OCI-LY1 (cell line): ENCODE results near the gene PTPRE.

Experiments
- H2AFZ ChIP-seq: fragments of 200-600 bp; sonication (generic), shearing (Covaris generic); 2 replicates; pipeline ENCODE4 v1.6.0; 2014; ENCODE audit warnings: antibody characterized with exemption, mild to moderate bottlenecking, low read length
- H3F3A ChIP-seq: fragments of 200-600 bp; sonication (generic), shearing (Covaris generic); 2 replicates; pipeline ENCODE4 v1.6.0; 2014; ENCODE audit warnings: mild to moderate bottlenecking, antibody characterized with exemption, low read length, moderate library complexity; ENCODE audit not compliant: insufficient read depth
- H3K27ac ChIP-seq: fragments of 200-600 bp; sonication (generic); 2 replicates; pipeline ENCODE4 v1.5.1; 2014; ENCODE audit warnings: low read length, mixed run types, mild to moderate bottlenecking, low read depth; ENCODE audit not compliant: poor library complexity, severe bottlenecking
- H3K27me3 ChIP-seq: fragments of 200-600 bp; sonication (generic); 2 replicates; pipeline ENCODE4 v1.6.0; 2014; ENCODE audit warnings: antibody characterized with exemption, mild to moderate bottlenecking, low read length, moderate library complexity; ENCODE audit not compliant: insufficient read depth
- H3K36me3 ChIP-seq: fragments of 200-600 bp; sonication (generic); 2 replicates; pipeline ENCODE4 v1.6.1; 2014; ENCODE audit warnings: mild to moderate bottlenecking, antibody characterized with exemption, low read length, moderate library complexity, mixed read lengths; ENCODE audit not compliant: insufficient read depth
- H3K4me1 ChIP-seq: fragments of 200-600 bp; sonication (generic); 2 replicates; pipeline ENCODE4 v1.5.1; 2014; ENCODE audit warnings: mild to moderate bottlenecking, low read length, moderate library complexity; ENCODE audit not compliant: insufficient read depth, severe bottlenecking
- H3K4me2 ChIP-seq: fragments of 200-600 bp; sonication (generic), shearing (Covaris generic); 2 replicates; pipeline ENCODE4 v1.6.1; 2014; ENCODE audit warnings: low read length
- H3K4me3 ChIP-seq: fragments of 200-600 bp; sonication (generic); 2 replicates; pipeline ENCODE4 v1.5.1; 2014; ENCODE audit warnings: low read length, low read depth, mild to moderate bottlenecking, mixed read lengths; ENCODE audit not compliant: poor library complexity, severe bottlenecking
- H3K79me2 ChIP-seq: fragments of 200-600 bp; shearing (Covaris generic); 2 replicates; pipeline ENCODE4 v1.6.1; 2016; ENCODE audit warnings: mixed run types, low read length, mixed read lengths; ENCODE audit not compliant: insufficient read depth
- H3K9ac ChIP-seq: fragments of 200-600 bp; sonication (generic), shearing (Covaris generic); 2 replicates; pipeline ENCODE4 v1.6.1; 2014; ENCODE audit warnings: mild to moderate bottlenecking, low read length, mixed read lengths
- H3K9me2 ChIP-seq: fragments of 200-600 bp; sonication (generic), shearing (Covaris generic); 2 replicates; pipeline ENCODE4 v1.6.1; 2014; ENCODE audit warnings: low read depth, mild to moderate bottlenecking, low read length, mixed read lengths
- H3K9me3 ChIP-seq: fragments of 200-600 bp; shearing (Covaris generic); 2 replicates; pipeline ENCODE4 v1.6.1; 2014; ENCODE audit warnings: low read length, mixed read lengths
- H4K20me1 ChIP-seq: fragments of 200-600 bp; sonication (generic), shearing (Covaris generic); 2 replicates; pipeline ENCODE4 v1.6.0; 2016; ENCODE audit warnings: mild to moderate bottlenecking, low read length; ENCODE audit not compliant: insufficient read depth
- EZH2 ChIP-seq: fragments of 200-600 bp; sonication (generic), shearing (Covaris generic); IDR thresholded peaks from 2 replicates; pipeline ENCODE4 v1.8.0; 2017; ENCODE audit warnings: borderline replicate concordance, mixed run types, mild to moderate bottlenecking, antibody characterized with exemption, low read length, moderate library complexity, mixed read lengths
- TF ChIP-seq, protein P1 (sequence below): fragments of 200-600 bp; sonication (generic), shearing (Covaris generic); IDR thresholded peaks from 2 replicates; pipeline ENCODE4 v1.5.1; 2017; ENCODE audit warnings: mild to moderate bottlenecking, antibody characterized with exemption, low read length, moderate library complexity, mixed read lengths

The PTPRE gene

DNA sequence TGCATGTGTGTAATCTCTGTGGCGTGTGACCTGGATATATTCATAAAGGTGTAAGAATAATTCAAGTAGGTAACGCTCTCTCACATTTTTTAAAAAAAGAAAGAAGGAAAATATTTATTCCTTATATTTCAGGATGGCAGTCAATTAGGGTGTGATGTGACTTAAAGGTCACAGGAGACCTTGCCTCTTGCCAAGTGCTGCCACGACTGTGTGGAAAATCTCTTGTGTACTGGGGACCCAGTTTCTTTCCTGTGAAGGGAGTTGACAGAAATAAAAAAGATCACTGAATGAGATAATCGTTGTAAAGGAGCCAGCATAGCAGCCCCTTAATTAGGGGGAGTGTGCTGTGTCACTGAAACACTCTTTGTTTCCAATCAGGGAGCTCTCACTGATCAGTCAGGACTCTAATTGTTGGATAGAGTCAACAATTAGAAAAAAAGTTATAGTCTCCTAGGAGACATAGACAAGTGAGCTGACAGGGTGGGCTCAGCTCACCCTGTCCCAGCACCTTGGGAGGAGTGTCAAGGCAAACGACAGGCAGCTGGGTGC, 31.1 kb downstream of the PTPRE start:
- no peak overlapping the region for H3K27ac ChIP-seq
- H3K9ac ChIP-seq, result no peak overlapping the region
- no peaks in the 10 kb centered on the region for H3K36me3 ChIP-seq
- H3K27me3 ChIP-seq, result peaks cover 9% of the 10 kb centered on the region; the same call in 1 of the 2 replicates
- no peaks in the 10 kb centered on the region for H3K4me1 ChIP-seq
- H3F3A ChIP-seq, result no peaks in the 10 kb centered on the region
- H4K20me1 ChIP-seq, result no peaks in the 10 kb centered on the region
- no peak overlapping the region for H3K4me3 ChIP-seq
- no peaks in the 10 kb centered on the region for H3K79me2 ChIP-seq
- no peak overlapping the region for H2AFZ ChIP-seq
- TF ChIP-seq, protein P1, sequence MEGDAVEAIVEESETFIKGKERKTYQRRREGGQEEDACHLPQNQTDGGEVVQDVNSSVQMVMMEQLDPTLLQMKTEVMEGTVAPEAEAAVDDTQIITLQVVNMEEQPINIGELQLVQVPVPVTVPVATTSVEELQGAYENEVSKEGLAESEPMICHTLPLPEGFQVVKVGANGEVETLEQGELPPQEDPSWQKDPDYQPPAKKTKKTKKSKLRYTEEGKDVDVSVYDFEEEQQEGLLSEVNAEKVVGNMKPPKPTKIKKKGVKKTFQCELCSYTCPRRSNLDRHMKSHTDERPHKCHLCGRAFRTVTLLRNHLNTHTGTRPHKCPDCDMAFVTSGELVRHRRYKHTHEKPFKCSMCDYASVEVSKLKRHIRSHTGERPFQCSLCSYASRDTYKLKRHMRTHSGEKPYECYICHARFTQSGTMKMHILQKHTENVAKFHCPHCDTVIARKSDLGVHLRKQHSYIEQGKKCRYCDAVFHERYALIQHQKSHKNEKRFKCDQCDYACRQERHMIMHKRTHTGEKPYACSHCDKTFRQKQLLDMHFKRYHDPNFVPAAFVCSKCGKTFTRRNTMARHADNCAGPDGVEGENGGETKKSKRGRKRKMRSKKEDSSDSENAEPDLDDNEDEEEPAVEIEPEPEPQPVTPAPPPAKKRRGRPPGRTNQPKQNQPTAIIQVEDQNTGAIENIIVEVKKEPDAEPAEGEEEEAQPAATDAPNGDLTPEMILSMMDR, result no peak
- no peak for TF ChIP-seq EZH2
- no peaks in the 10 kb centered on the region for H3K9me3 ChIP-seq
- H3K9me2 ChIP-seq, result no peaks in the 10 kb centered on the region
- H3K4me2 ChIP-seq, result no peak overlapping the region

GRCh38 chr10:127939786-127940330, 33.0 kb downstream of the PTPRE start:
- H2AFZ ChIP-seq, result no peak overlapping the region
- H3K79me2 ChIP-seq, result no peaks in the 10 kb centered on the region
- no peaks in the 10 kb centered on the region for H3K4me1 ChIP-seq
- H3F3A ChIP-seq, result no peaks in the 10 kb centered on the region
- H3K27ac ChIP-seq, result no peak overlapping the region
- no peaks in the 10 kb centered on the region for H4K20me1 ChIP-seq
- TF ChIP-seq EZH2, result no peak
- TF ChIP-seq, protein P1, result no peak
- H3K4me2 ChIP-seq, result no peak overlapping the region
- no peaks in the 10 kb centered on the region for H3K9me2 ChIP-seq
- H3K4me3 ChIP-seq, result no peak overlapping the region
- H3K36me3 ChIP-seq, result no peaks in the 10 kb centered on the region
- H3K9me3 ChIP-seq, result no peaks in the 10 kb centered on the region
- H3K9ac ChIP-seq, result no peak overlapping the region
- H3K27me3 ChIP-seq, result peaks cover 9% of the 10 kb centered on the region; the same call in 1 of the 2 replicates

- Histone ChIP-seq H3K36me3 (no peaks in the 10 kb centered on the region), H3K9ac (no peak overlapping the region), H3K9me2 (no peaks in the 10 kb centered on the region), H3K9me3 (no peaks in the 10 kb centered on the region), H3K4me1 (no peaks in the 10 kb centered on the region), H4K20me1 (no peaks in the 10 kb centered on the region), H3K27ac (no peak overlapping the region), H2AFZ (no peak overlapping the region), H3K4me2 (no peak overlapping the region), H3K79me2 (no peaks in the 10 kb centered on the region), H3K4me3 (no peak overlapping the region), H3K27me3 (peaks cover 9% of the 10 kb centered on the region; the same call in 1 of the 2 replicates), H3F3A (no peaks in the 10 kb centered on the region)
- TF ChIP-seq, protein P1, result no peak
- no peak for TF ChIP-seq EZH2
Observed at GRCh38 chr10:127940866-127941640, 34.1 kb downstream of the PTPRE start.
